Pulmonary artery endothelial cell (primary cell): ENCODE measurements around the gene TACR3. TPM values are rescaled to one million over a fixed set of nuclear protein-coding genes. Genes with fewer than 3 reads are reported as not detected.
"Not testable (repeated sequence)": the region's sequence is repeated elsewhere in the genome, so short reads cannot be mapped to it uniquely, and the experiment has no call there.

Experiments
- DNase-seq: peaks from one replicate; pipeline ENCODE4 v3.0.0-alpha.2; 2011; ENCODE audit warnings: low read depth, low spot score
- total RNA-seq: library from RNA; depleted of rRNA; stranded (reverse); fragments of >200 nt; gene quantifications from 2 replicates; pipeline ENCODE4 v1.2.3, GENCODE V29; 2014

Gene TACR3, protein sequence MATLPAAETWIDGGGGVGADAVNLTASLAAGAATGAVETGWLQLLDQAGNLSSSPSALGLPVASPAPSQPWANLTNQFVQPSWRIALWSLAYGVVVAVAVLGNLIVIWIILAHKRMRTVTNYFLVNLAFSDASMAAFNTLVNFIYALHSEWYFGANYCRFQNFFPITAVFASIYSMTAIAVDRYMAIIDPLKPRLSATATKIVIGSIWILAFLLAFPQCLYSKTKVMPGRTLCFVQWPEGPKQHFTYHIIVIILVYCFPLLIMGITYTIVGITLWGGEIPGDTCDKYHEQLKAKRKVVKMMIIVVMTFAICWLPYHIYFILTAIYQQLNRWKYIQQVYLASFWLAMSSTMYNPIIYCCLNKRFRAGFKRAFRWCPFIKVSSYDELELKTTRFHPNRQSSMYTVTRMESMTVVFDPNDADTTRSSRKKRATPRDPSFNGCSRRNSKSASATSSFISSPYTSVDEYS
- not detected in 2 replicates for total RNA-seq

DNA sequence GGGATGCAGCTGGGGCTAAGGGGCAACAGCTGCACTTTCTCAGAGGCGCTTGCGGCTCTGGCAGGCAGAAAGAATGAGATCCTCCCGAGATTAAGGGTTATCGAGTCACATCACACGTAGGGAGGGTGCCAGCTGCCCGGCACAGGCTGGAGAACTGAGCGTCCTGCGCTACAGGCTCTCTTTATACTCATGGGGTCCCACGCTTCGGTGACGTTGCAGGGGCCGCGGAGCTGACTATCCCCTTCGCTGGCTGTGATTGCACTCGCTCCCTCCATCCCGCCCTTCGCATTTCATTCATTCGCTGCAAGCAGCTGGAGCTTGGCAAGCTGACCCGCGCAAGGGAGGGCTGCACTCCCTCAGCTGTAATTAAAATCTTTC lies at the start of gene TACR3:
TSS of gene TACR3 (minus strand) at position 156 of the 378 bp plus-strand sequence. CDS start 310 bp downstream, outside the sequence.
- no peak for DNase-seq

DNA sequence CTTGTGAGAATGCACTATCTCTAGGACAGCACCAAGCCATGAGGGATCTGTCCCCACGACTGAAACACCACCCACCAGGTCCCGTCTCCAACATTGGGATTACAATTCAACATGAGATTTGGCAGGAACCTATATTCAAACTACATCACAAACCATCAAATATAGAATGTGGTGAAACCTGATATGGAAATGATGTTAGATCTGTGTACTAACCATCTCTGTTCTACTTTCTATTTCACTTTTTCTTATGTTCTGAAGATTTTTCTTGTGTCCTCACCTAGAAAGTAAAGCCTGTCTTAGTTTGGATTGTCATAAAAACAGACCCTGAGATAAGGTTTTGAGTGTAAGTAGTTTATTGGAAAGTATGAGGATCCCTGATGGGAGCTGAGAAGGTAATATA lies 37.8 kb upstream of the TACR3 start:
- no peak for DNase-seq

DNA sequence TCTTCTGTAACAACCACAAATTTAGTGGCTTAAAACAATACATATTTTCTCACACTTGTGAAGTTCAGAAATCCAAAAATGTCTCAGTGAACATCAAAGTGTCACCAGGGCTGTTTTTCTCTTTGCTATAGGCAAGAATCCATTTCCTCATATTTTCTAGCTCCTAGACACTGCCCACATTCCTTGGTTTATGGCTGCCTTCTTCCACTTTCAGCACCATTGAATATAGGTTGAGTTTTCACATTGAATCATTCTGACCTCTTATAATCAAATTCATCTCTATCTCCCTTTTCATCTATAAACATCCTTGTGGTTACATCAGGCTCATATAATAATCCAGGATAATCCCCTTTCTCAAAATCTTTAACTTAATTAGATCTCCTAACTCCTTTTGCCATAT lies 37.0 kb upstream of the TACR3 start:
- no peak for DNase-seq

DNA sequence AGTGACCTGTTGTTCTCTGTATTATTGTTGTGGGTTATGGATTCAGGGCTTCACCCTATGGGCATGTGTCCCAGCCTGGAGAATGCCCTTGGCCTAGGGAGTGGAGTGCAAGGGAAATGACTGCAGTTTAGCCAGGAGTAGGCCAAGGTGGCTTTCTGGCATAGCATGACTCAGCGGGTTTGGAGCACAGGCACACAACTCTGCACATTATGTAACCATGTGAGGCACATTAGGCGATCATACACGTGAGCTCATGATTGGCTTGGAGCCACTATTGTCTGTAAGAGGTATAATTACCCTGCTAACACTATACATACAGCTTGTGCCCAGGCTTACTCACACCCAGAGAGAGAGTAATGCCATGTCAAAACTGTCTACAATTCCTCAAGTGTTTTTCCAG lies 35.1 kb upstream of the TACR3 start:
- peak; percentile 5 for DNase-seq

DNA sequence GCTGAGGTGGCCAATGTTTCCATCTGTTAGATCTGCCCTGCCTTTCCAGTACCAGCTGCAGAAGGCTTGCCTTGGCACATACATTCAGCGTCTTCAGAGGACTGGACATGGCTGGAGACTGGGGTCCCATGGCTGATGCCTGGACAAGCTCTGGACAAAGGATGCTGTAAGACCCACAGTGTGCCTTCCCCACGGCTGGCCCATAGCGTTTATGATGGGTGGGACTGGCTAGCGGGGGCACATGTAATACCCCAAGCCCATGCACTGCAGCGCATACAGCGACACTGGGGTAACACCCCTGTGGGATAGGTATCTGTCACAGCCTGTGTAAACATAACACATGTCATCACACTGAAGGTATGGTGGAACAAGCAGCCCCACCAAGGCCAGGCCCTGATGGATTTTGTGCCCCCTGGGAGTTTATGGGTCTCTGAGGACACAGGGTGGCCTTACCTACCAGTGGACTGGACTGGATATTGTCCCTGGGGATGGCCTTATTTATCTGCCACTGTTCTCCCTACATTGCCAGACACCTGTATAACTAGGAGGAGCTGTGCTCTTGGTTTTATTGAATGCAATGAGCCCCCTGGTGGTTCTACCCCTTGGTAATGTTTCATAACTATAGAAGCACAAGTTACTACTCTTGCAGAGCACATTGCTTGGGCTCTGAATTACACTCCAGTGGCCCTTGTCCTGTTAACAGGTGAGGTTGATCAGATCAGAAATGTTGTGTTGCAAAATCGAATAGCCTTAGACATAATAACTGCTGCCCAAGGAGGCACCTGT lies 34.3 kb upstream of the TACR3 start:
- no peak for DNase-seq

DNA sequence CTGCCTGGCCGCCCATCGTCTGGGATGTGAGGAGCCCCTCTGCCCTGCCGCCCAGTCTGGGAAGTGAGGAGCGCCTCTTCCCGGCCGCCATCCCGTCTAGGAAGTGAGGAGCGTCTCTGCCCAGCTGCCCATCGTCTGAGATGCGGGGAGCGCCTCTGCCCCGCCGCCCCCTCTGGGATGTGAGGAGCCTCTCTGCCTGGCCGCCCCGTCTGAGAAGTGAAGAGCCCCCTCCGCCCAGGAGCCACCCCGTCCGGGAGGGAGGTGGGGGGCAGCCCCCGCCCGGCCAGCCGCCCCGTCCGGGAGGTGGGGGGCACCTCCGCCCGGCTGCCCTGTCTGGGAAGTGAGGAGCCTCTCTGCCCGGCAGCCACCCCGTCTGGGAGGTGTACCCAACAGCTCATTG lies 3.4 kb upstream of the TACR3 start:
- not testable (repeated sequence) for DNase-seq

DNA sequence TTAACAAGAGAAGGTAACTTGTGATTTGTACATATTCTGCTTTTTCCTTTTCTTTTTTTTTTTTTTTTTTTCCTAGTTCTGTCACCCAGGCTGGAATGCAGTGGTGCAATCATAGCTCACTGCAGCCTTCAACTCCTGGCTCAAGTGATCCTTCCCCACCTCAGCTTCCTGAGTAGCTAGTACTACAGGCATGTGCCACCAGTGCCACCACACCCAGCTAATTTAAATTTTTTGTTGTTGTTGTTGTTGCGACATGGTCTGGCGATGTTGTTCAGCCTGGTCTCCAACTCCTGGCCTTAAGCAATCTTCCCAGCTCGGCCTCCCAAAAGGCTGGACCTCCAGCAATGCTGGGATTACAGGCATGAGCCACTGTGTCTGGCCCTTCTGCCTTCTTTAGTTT lies 1.5 kb upstream of the TACR3 start:
- no peak for DNase-seq

DNA sequence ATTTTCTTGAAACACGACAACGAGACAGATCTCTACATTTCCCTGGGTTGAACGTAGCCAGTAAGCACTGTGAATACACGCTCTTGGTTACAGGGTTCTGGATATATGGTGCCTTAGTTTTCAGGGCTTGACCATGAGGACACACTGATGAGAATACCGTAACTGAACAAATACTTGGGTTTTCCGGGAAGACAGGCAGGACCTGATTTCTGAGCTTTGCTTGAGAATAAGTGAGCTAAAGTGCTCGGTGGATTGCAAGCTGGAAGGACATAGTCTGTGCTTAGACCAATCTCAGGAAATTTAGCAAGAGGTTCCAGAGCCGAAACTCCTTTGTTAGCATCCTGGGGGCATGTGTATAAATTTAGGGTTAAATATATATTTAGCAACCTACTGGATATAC lies 876 bp upstream of the TACR3 start:
- no peak for DNase-seq

DNA sequence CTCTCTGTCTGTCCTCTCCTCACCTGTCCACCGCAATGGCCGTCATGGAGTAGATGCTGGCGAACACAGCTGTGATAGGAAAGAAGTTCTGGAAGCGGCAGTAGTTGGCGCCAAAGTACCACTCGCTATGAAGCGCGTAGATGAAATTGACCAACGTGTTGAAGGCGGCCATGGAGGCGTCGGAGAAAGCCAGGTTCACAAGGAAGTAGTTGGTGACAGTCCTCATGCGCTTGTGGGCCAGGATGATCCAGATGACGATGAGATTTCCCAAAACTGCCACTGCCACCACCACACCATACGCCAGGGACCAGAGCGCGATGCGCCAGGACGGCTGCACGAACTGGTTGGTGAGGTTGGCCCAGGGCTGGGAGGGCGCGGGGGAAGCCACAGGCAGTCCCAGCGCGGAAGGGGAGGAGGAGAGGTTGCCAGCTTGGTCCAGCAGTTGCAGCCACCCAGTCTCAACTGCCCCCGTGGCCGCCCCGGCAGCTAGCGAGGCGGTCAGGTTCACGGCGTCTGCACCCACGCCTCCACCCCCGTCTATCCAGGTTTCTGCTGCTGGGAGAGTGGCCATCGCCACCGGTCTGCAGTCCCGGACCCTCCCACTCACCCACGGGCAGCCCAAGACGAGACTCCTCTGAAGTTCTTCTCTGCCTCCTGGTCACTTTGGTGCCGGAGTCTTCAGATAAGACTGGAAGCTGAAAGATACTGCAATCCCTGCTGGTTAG lies 518 bp downstream of the TACR3 start:
- no peak for DNase-seq

DNA sequence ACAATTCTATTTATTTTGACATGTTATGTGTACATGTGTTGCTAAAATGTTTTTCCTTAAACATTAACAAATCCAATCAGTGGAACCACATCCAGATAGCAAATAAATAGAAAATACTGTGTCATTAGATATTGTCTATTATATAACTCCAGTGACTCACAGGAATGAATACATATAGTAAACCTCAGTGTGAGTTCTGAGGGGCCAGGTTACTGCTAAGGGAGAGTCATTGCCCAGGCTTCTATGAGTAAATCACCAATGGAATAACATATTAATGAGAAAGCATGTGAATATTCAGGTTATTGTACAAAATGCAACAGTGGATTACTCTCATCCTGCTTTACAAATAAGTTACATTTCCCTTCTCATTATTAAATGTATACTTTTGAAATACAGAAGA lies 27.2 kb downstream of the TACR3 start:
- DNase-seq, result no peak

DNA sequence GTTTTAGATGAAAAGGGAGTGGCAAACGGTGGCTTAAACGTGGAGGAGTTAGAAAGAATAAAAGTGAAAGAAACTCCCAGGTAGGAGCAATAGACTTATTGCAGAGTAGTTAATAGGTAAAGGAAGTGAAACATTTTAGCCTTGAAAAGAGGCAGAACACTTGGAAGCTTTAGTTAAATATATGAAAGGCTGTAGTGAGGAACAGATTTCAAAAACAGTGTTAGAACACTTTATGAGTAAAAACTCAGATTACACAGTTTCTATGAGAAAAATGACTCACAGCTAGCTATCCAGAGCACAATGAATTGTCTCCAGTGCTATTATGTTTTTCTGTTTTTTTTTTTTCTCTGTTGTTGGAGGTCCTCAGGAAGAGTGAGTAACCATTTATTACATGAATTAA lies 45.8 kb downstream of the TACR3 start:
- no peak for DNase-seq

DNA sequence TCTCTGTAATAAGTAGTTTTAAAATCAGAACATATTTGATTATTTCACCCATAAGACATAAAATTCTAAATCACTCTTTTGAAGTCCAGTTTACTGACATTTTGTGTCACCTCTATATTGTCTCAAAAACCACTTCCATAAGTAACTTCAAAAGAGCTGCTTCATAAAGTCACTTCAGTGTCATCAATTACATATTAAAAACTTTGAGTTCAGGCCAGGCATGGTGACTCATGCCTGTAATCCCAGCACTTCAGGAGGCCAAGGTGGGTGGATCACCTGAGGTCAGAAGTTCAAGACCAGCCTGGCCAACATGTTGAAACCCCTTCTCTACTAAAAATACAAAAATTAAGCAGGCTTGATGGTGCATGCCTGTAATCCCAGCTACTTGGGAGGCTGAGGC lies 53.0 kb downstream of the TACR3 start:
- not testable (repeated sequence) for DNase-seq

DNA sequence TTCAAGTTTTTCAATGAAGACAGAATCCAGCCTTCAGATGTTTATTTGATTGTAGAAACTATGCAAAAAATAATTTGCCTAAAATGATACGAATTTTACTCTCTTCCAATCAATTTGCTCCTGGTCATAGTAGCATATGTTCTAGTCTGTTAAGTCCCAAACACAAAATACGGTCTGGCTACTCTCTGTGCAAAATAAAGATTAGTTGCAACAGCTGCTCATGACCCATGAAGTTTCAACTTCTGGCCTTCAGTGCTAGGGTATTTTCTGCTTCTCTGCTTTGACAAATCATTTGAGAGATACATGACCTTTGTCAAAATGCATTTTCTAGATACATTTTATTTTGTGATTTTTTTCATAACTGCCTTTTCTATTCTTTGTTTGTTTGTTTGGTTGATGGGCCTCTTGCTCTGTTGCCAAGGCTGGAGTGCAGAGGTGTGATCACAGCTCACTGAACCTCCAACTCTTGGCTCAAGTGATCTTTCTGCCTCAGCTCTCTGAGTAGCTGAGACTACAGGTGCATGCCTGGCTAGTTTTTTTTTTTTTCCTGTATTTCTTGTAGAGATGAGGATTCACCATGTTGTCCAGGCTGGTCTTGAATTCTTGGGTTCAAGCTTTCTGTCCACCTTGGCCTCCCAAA lies 55.2 kb downstream of the TACR3 start:
- no peak for DNase-seq

DNA sequence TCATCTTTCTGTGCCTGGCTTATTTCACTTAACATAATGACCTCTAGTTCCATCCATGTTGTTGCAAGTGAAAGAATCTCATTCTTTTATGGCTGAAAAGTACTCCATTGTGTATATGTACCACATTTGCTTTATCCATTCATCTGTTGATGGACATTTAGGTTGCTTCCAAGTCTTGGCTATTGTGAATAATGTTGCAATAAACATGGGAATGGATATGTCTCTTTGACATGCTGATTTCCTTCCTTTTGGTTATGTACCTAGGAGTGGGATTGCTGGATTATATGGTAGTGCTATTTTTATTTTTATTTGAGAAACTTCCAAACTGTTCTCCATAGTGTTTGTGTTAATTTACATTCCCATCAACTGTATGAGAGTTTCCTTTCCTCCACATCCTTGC lies 71.2 kb downstream of the TACR3 start:
- DNase-seq, result no peak

DNA sequence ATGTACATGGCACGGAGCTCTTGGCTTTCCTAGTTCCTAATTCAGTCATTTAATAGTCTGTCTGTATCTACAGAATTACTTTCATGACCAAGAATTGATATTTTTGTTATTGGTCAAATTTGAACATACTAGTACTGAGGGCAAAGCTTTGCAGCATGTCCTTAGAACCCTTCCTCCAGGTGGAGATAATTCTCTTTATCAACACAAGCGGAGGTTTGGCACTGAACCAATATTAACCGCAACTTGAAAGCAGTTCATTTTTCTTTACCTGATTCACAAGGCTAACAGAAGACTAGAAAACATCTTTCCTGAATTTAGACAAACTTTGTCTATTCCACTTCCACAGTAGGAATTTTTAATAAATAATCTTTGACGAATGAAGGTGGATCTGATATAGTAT lies 73.8 kb downstream of the TACR3 start:
- no peak for DNase-seq

DNA sequence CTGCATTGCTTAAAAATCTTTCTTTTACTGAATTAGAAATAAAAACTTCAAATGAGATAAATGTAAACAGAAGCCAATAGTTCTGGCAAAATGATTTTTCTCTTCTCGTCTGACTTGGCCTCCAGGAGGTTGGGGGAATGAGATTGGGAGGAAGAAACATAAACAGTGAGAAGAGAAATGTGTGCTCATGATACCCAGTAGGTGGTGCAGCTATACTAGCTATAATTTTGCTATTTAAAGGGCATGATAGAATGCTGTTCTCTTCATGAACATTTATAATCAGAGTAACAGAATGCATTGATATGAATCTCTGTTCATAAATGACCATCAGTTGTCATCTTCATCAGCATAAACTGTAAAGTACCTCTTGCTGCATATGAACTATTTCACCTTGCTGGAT lies 85.5 kb downstream of the TACR3 start:
- no peak for DNase-seq

DNA sequence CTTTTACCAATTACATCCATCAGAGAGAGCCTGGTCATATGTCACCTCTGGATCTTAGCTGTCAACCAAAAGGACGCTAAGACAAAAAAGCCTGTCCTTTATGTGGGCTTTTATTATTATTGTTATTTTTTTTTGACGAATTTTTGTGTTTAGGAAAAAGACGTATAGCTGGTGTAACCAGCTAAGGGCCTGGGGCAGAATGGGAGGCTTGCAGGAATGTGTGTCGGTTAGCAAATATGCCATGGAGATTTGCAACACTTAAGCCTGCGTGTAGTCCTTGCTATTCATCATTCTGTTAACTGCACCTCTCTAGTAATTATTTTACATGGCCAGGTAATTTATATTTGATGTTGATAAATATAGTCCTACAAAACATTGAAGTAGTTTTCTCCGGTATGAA lies 93.5 kb downstream of the TACR3 start:
- no peak for DNase-seq

DNA sequence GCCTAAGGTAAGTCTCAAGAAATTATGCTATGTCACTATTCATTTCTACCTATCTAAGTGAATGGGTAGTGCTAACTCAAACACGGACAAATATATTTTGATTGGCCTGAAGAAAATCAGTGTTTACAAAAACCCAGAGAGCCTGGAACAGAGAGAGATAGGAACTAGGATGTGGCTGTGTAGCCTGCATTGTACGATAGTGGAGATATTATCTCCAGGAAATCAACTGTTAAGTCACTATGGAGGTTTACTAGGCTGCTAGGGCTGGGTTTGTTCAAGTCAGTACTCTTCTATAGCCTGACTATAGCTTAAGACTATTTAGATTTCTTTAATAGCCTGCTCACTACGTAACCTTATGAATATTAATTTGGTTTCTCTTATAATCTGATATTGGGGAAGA lies 127.9 kb downstream of the TACR3 start:
- DNase-seq, result no peak

DNA sequence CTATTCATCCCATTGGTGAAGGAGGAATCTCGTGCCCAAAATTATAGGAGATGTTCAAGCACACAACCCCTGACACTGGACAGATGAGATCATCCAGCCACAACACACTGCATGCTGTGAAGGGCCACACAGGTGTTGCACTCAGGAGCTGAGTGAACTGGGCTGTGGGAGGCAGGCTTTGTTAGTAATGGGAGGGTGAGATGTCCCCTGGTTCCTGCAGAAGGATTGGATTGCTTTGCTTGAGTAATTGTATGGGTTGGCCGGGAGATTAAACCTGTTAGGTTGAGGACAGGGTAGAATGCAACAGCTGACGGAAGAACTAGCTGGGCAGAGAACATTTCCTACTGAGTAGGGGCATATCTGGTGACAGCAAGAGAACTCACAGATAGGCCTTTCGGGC lies 152.2 kb downstream of the TACR3 start:
- DNase-seq, result no peak

DNA sequence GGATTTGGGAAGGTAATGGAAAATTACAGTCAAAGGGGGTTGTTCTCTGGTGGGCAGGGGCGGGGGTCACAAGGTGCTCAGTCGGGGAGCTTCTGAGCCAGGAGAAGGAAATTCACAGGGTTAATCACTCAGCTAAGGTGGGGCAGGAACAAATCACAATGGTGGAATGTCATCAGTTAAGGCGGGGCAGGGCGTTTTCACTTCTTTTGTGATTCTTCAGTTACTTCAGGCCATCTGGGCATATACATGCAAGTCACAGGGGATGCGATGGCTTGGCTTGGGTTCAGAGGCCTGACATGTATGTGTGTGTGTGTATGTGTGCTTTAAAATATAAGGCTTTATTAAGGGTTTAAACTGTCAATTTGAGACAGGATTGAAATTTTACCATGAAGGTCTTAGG lies 160.6 kb downstream of the TACR3 start:
- not testable (repeated sequence) for DNase-seq
